Neuron (in vitro differentiated cells): ENCODE measurements around the gene SNX19.

Source experiments
- H2AFZ ChIP-seq: one replicate; pipeline ENCODE4 v1.6.1; 2013; ENCODE audit warnings: low read depth, mild to moderate bottlenecking, inconsistent platforms, low read length, moderate library complexity
- H3K27me3 ChIP-seq: one replicate; pipeline ENCODE4 v1.6.1; 2013; ENCODE audit warnings: low read length; ENCODE audit not compliant: insufficient read depth
- H3K36me3 ChIP-seq: one replicate; pipeline ENCODE4 v1.6.1; 2013; ENCODE audit warnings: low read length; ENCODE audit not compliant: insufficient read depth
- H3K4me1 ChIP-seq: one replicate; pipeline ENCODE4 v1.6.1; 2013; ENCODE audit warnings: low read length; ENCODE audit not compliant: insufficient read depth
- H3K4me3 ChIP-seq: 2 replicates; pipeline ENCODE4 v1.5.1; 2013; ENCODE audit warnings: mild to moderate bottlenecking, low read length, moderate library complexity
- H3K9me3 ChIP-seq: one replicate; pipeline ENCODE4 v1.6.1; 2013; ENCODE audit warnings: low read length

The SNX19 gene

GRCh38 chr11:130874955-130875531, 41.2 kb downstream of the SNX19 start:
- Histone ChIP-seq H2AFZ (no peak overlapping the region), H3K4me1 (no peaks in the 10 kb centered on the region), H3K27me3 (no peaks in the 10 kb centered on the region), H3K9me3 (no peaks in the 10 kb centered on the region), H3K36me3 (peaks cover 72% of the 10 kb centered on the region), H3K4me3 (no peak overlapping the region)

GRCh38 chr11:130874396-130874795, 41.9 kb downstream of the SNX19 start:
- Histone ChIP-seq H3K4me1 (no peaks in the 10 kb centered on the region), H3K4me3 (no peak overlapping the region), H3K9me3 (no peaks in the 10 kb centered on the region), H2AFZ (no peak overlapping the region), H3K36me3 (peaks cover 66% of the 10 kb centered on the region), H3K27me3 (no peaks in the 10 kb centered on the region)

- no peaks in the 10 kb centered on the region for H3K4me1 ChIP-seq
- H2AFZ ChIP-seq, result no peak overlapping the region
- H3K36me3 ChIP-seq, result peaks cover 60% of the 10 kb centered on the region
- H3K4me3 ChIP-seq, result no peak overlapping the region
- H3K27me3 ChIP-seq, result no peaks in the 10 kb centered on the region
- H3K9me3 ChIP-seq, result no peaks in the 10 kb centered on the region
Measured at GRCh38 chr11:130873761-130874160, 42.5 kb downstream of the SNX19 start.

- H3K4me1 ChIP-seq, result no peaks in the 10 kb centered on the region
- no peaks in the 10 kb centered on the region for H3K9me3 ChIP-seq
- H3K4me3 ChIP-seq, result no peak overlapping the region
- no peak overlapping the region for H2AFZ ChIP-seq
- peaks cover 53% of the 10 kb centered on the region for H3K36me3 ChIP-seq
- no peaks in the 10 kb centered on the region for H3K27me3 ChIP-seq
Measured at GRCh38 chr11:130872981-130873380, 43.3 kb downstream of the SNX19 start.

- H3K4me1 ChIP-seq, result no peaks in the 10 kb centered on the region
- H3K27me3 ChIP-seq, result no peaks in the 10 kb centered on the region
- H3K9me3 ChIP-seq, result no peaks in the 10 kb centered on the region
- no peak overlapping the region for H3K4me3 ChIP-seq
- no peak overlapping the region for H2AFZ ChIP-seq
- peaks cover 48% of the 10 kb centered on the region for H3K36me3 ChIP-seq
Measured at GRCh38 chr11:130872513-130872912, 43.8 kb downstream of the SNX19 start.

GRCh38 chr11:130872102-130872501, 44.2 kb downstream of the SNX19 start:
- H3K4me1 ChIP-seq, result no peaks in the 10 kb centered on the region
- H3K4me3 ChIP-seq, result no peak overlapping the region
- H3K9me3 ChIP-seq, result no peaks in the 10 kb centered on the region
- H3K36me3 ChIP-seq, result peaks cover 45% of the 10 kb centered on the region
- H2AFZ ChIP-seq, result no peak overlapping the region
- no peaks in the 10 kb centered on the region for H3K27me3 ChIP-seq

- Histone ChIP-seq H3K4me1 (no peaks in the 10 kb centered on the region), H3K9me3 (no peaks in the 10 kb centered on the region), H3K4me3 (no peak overlapping the region), H3K36me3 (peaks cover 40% of the 10 kb centered on the region), H2AFZ (no peak overlapping the region), H3K27me3 (no peaks in the 10 kb centered on the region)
Measured at GRCh38 chr11:130871616-130872015, 44.7 kb downstream of the SNX19 start.

- H3K9me3 ChIP-seq, result no peaks in the 10 kb centered on the region
- H2AFZ ChIP-seq, result no peak overlapping the region
- no peak overlapping the region for H3K4me3 ChIP-seq
- no peaks in the 10 kb centered on the region for H3K27me3 ChIP-seq
- no peaks in the 10 kb centered on the region for H3K4me1 ChIP-seq
- peaks cover 23% of the 10 kb centered on the region for H3K36me3 ChIP-seq
Measured at GRCh38 chr11:130868721-130869390, 47.4 kb downstream of the SNX19 start.

- Histone ChIP-seq H3K9me3 (no peaks in the 10 kb centered on the region), H3K4me1 (no peaks in the 10 kb centered on the region), H3K27me3 (no peaks in the 10 kb centered on the region), H3K36me3 (peaks cover 23% of the 10 kb centered on the region), H3K4me3 (no peak overlapping the region), H2AFZ (no peak overlapping the region)
Measured at GRCh38 chr11:130868086-130868710, 48.1 kb downstream of the SNX19 start.

- peaks cover 13% of the 10 kb centered on the region for H3K36me3 ChIP-seq
- H3K9me3 ChIP-seq, result no peaks in the 10 kb centered on the region
- H2AFZ ChIP-seq, result no peak overlapping the region
- no peaks in the 10 kb centered on the region for H3K27me3 ChIP-seq
- no peaks in the 10 kb centered on the region for H3K4me1 ChIP-seq
- H3K4me3 ChIP-seq, result no peak overlapping the region
Measured at GRCh38 chr11:130866831-130867230, 49.4 kb downstream of the SNX19 start.

- no peaks in the 10 kb centered on the region for H3K27me3 ChIP-seq
- no peak overlapping the region for H2AFZ ChIP-seq
- H3K4me1 ChIP-seq, result no peaks in the 10 kb centered on the region
- no peaks in the 10 kb centered on the region for H3K9me3 ChIP-seq
- H3K36me3 ChIP-seq, result peaks cover 5% of the 10 kb centered on the region
- H3K4me3 ChIP-seq, result no peak overlapping the region
Measured at GRCh38 chr11:130865774-130866114, 50.5 kb downstream of the SNX19 start.

GRCh38 chr11:130865091-130865773, 51.0 kb downstream of the SNX19 start:
- Histone ChIP-seq H3K4me1 (no peaks in the 10 kb centered on the region), H2AFZ (no peak overlapping the region), H3K9me3 (no peaks in the 10 kb centered on the region), H3K36me3 (peaks cover 2% of the 10 kb centered on the region), H3K27me3 (no peaks in the 10 kb centered on the region), H3K4me3 (no peak overlapping the region)
